ENCODE measurements around the gene UVSSA. TPM values are rescaled to one million over a fixed set of nuclear protein-coding genes. Genes with fewer than 3 reads are reported as not detected.
A peak's percentile ranks its signal among the peaks of the same experiment; 100 is the strongest.
"Not testable (repeated sequence)": the region's sequence is repeated elsewhere in the genome, so short reads cannot be mapped to it uniquely, and the experiment has no call there.

UVSSA gene
- polyA plus RNA-seq, 1 of the 3 experiments (the other 2 are of a cell fraction) = 14.9 TPM

- peaks cover 10 to 31% of the 10 kb centered on the region in 2 experiments for H3K36me3 ChIP-seq (replicated peaks in 1 of 2; ENCODE audit: control insufficient read depth in 1 of 2, insufficient read depth in 2 of 2, low read length in 1 of 2)
- H4K20me1 ChIP-seq (ENCODE audit: insufficient read depth); H3K79me2 ChIP-seq (ENCODE audit: insufficient read depth); H3K4me1 ChIP-seq (ENCODE audit: control insufficient read depth in 1 of 2, insufficient read depth in 2 of 2, low read depth in 1 of 2, low read length in 1 of 2); POLR2A ChIA-PET; H3K9me3 ChIP-seq; H3K9me2 ChIP-seq; H3K27ac ChIP-seq (ENCODE audit: low read depth in 2 of 2, low read length in 1 of 2); H2AFZ ChIP-seq (ENCODE audit: low read depth); H3K27me3 ChIP-seq (ENCODE audit: insufficient read depth); H3K4me3 ChIP-seq (ENCODE audit: low read depth in 2 of 2, low read length in 1 of 2); H3F3A ChIP-seq (replicated peaks; ENCODE audit: insufficient read depth); DNase-seq; H3K9ac ChIP-seq; CTCF ChIA-PET; H3K4me2 ChIP-seq: not testable (repeated sequence)
- WGBS (ENCODE audit: low lambda C conversion rate) = 92% methylated on average over 25 of the region's 26 CpGs
Measured at GRCh38 chr4:1395389-1395820, 48.4 kb downstream of the UVSSA start.

DNA sequence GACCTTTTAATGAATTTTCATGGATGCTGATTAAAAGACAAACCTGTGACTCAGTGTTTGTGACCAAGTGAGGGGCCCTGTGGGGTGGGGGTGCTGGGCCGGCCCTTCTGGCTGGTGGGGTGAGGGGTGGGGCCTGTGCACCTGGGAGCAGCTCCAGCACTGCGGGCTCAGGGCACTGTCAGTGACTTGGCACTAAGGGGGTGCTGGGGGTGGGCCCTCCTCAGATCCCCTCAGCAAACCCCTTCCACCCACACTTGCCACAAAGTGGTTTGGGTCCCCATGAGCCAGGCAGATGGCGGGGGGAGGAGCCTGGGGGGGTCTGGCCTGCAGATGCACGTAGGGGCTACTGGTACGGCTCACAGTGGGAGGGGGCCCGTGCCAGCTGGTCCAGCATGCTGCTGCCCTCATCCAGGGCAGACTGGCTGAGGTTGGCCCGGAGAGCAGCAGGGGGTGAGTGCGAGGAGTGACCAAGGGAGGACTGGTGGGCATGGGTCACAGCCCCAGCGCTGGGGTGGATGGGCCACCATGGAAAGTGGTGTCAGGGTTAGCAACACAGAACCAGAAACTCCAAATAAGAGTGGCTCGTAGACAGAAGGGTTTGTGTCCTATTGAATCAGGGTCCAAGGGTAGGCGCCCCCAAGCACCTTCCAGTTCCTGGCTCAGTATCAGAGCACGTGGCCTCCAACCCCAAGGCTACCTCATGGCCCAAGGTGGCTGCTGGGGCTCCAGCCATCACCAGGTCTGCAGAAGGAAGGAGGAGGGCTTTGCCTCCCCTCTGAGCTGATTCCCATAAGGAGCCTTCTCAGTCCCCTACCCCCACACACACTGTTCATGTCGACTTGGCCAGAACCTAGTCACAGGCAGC, 49.2 kb downstream of the UVSSA start:
- Histone ChIP-seq H2AFZ (ENCODE audit: low read depth) (no peak overlapping the region), H3K9ac (no peak overlapping the region), H3F3A (replicated peaks; ENCODE audit: insufficient read depth) (no peaks in the 10 kb centered on the region), H3K79me2 (ENCODE audit: insufficient read depth) (no peaks in the 10 kb centered on the region), H3K27ac (ENCODE audit: low read depth in 2 of 2, low read length in 1 of 2) (no peak overlapping the region), H3K4me3 (ENCODE audit: low read depth in 2 of 2, low read length in 1 of 2) (no peak overlapping the region; a peak in 1 of 4 replicates), H3K27me3 (ENCODE audit: insufficient read depth) (peaks cover 6% of the 10 kb centered on the region; the same call in 1 of the 2 replicates), H3K9me2 (no peaks in the 10 kb centered on the region), H3K4me2 (no peak overlapping the region), H3K9me3 (no peaks in the 10 kb centered on the region), H3K4me1 (ENCODE audit: control insufficient read depth in 1 of 2, insufficient read depth in 2 of 2, low read depth in 1 of 2, low read length in 1 of 2) (no peaks in the 10 kb centered on the region), H3K36me3 (replicated peaks in 1 of 2; ENCODE audit: control insufficient read depth in 1 of 2, insufficient read depth in 2 of 2, low read length in 1 of 2) (peaks cover 10 to 24% of the 10 kb centered on the region in 2 experiments), H4K20me1 (ENCODE audit: insufficient read depth) (no peaks in the 10 kb centered on the region)
- ChIA-PET CTCF (interaction anchor here (1.0 kb wide), 1 partner anchor 40 kb away, joined by 3 read pairs; no protein-coding TSS in a partner anchor), POLR2A (no interaction called here)
- no peak for TF ChIP-seq TEAD4 (IDR thresholded peaks at IDR 0.05; ENCODE audit: borderline replicate concordance, insufficient read depth)
- no peak for TF ChIP-seq EZH2phosphoT487 (IDR thresholded peaks at IDR 0.05; ENCODE audit: borderline replicate concordance, low read depth)
- no peak for TF ChIP-seq RFX5 (IDR thresholded peaks at IDR 0.05; ENCODE audit: low read length)
- DNase-seq = peak; percentile 26
- 80% methylated on average over 10 of the region's 13 CpGs for WGBS (ENCODE audit: low lambda C conversion rate)

GRCh38 chr4:1396806-1397455, 49.9 kb downstream of the UVSSA start:
- no peaks in the 10 kb centered on the region for H3K79me2 ChIP-seq (ENCODE audit: insufficient read depth)
- no peaks in the 10 kb centered on the region for H3F3A ChIP-seq (replicated peaks; ENCODE audit: insufficient read depth)
- no peaks in the 10 kb centered on the region for H4K20me1 ChIP-seq (ENCODE audit: insufficient read depth)
- H3K9ac ChIP-seq = no peak overlapping the region
- no peaks in the 10 kb centered on the region for H3K9me3 ChIP-seq
- TF ChIP-seq POLR2AphosphoS5 (IDR thresholded peaks at IDR 0.05; ENCODE audit: low read depth, low read length) (no peak), MAX (IDR thresholded peaks at IDR 0.05; ENCODE audit: low read depth) (no peak), TAF1 (IDR thresholded peaks at IDR 0.05; ENCODE audit: borderline replicate concordance, low read depth, low read length) (no peak), TEAD4 (IDR thresholded peaks at IDR 0.05; ENCODE audit: borderline replicate concordance, insufficient read depth) (no peak), SIN3A (IDR thresholded peaks at IDR 0.05; ENCODE audit: borderline replicate concordance, low read depth, low read length) (no peak)
- TF ChIP-seq, protein P1, sequence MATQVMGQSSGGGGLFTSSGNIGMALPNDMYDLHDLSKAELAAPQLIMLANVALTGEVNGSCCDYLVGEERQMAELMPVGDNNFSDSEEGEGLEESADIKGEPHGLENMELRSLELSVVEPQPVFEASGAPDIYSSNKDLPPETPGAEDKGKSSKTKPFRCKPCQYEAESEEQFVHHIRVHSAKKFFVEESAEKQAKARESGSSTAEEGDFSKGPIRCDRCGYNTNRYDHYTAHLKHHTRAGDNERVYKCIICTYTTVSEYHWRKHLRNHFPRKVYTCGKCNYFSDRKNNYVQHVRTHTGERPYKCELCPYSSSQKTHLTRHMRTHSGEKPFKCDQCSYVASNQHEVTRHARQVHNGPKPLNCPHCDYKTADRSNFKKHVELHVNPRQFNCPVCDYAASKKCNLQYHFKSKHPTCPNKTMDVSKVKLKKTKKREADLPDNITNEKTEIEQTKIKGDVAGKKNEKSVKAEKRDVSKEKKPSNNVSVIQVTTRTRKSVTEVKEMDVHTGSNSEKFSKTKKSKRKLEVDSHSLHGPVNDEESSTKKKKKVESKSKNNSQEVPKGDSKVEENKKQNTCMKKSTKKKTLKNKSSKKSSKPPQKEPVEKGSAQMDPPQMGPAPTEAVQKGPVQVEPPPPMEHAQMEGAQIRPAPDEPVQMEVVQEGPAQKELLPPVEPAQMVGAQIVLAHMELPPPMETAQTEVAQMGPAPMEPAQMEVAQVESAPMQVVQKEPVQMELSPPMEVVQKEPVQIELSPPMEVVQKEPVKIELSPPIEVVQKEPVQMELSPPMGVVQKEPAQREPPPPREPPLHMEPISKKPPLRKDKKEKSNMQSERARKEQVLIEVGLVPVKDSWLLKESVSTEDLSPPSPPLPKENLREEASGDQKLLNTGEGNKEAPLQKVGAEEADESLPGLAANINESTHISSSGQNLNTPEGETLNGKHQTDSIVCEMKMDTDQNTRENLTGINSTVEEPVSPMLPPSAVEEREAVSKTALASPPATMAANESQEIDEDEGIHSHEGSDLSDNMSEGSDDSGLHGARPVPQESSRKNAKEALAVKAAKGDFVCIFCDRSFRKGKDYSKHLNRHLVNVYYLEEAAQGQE (IDR thresholded peaks at IDR 0.05; ENCODE audit: low read depth, low read length) = no peak
- POLR2A ChIA-PET = no interaction called here
- no peaks in the 10 kb centered on the region for H3K4me1 ChIP-seq (ENCODE audit: control insufficient read depth in 1 of 2, insufficient read depth in 2 of 2, low read depth in 1 of 2, low read length in 1 of 2)
- peaks cover 12% of the 10 kb centered on the region for H3K27me3 ChIP-seq (ENCODE audit: insufficient read depth)
- no peak overlapping the region for H3K4me2 ChIP-seq
- H3K36me3 ChIP-seq (replicated peaks in 1 of 2; ENCODE audit: control insufficient read depth in 1 of 2, insufficient read depth in 2 of 2, low read length in 1 of 2) = peaks cover 10 to 19% of the 10 kb centered on the region in 2 experiments
- no peak overlapping the region for H3K27ac ChIP-seq (ENCODE audit: low read depth in 2 of 2, low read length in 1 of 2)
- peak; percentile 20 for DNase-seq
- H3K4me3 ChIP-seq (ENCODE audit: low read depth in 2 of 2, low read length in 1 of 2) = no peak overlapping the region; a peak in 1 of 4 replicates
- H3K9me2 ChIP-seq = no peaks in the 10 kb centered on the region
- no peak overlapping the region for H2AFZ ChIP-seq (ENCODE audit: low read depth)
- CTCF ChIA-PET = interaction anchor here (1.0 kb wide), 1 partner anchor 41 kb away, joined by 3 read pairs; no protein-coding TSS in a partner anchor
- 83% methylated on average over 11 of the region's 11 CpGs for WGBS (ENCODE audit: low lambda C conversion rate)

Data from SK-N-SH (cell line).